COLO668 (cell line): ENCODE measurements around the gene ZFHX3.

Experiments used
- DNase-seq: peaks from one replicate; lab custom pipeline; 2025; ENCODE audit not compliant: unreplicated experiment; lab: John Stamatoyannopoulos, UW

The ZFHX3 gene

DNA sequence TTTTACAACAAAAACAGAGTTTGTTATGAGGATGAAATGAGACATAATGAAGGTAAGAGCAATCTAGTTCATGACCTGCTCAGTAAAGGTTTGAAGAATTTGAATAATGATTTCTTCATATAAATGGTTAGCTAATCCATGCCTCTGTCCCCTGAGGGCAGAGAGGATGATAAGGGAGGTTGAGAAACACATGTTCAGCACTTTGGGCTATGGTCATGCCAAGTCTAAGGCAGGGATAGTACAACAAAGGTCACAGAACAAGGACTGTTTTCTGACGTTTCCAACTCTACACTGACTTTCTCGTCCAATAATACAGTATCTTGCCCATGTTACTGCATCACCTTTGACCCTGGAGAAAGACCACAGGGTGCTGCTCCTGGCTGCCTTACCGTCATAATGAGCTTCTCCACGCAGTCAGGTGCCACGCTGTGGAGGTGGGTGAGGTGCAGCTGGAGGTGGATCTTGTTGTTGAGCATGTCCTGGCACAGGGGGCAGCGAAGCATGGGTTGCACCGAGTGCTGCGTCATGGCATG is 236.7 kb downstream of the ZFHX3 start:
- DNase-seq: no peak

DNA sequence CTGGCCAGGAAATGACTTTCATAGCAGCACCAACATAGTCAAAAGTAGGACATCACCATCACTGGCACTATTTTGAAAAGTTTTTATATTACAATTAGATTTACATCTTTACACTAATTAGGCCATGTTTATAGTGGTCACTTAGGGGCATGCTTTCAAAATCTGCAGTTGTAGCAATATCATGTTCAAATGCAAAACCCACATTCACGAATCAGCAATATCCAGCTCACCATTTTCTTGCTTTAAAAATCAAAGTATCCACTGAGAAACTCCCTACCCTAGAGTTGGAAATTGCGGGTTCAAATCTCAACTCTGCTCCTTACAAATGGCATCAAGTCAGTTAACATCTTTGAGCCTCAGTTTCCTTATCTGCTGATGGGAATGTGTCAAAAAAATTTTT is 237.4 kb downstream of the ZFHX3 start:
- no peak for DNase-seq

DNA sequence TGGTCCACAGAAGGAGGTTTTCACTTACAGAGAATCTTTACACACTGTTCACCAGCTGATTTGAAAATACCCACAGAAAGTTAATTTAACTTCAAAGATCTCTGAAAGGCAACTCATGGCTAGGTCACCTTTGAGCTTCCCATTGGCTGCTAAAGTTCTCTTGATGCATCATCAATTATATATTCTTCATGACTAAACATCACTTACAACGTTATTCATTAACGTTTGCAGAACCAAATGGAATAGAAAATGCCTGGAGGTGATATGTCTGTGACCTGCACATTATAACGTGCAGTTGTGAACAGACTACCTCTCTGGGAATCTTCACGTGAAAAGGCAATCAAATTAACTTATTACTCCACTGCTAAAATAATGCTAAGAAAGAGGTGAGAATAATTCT is 238.5 kb downstream of the ZFHX3 start:
- DNase-seq: no peak

- DNase-seq: no peak
Measured at GRCh38 chr16:72808754-72809153, 239.2 kb downstream of the ZFHX3 start.

DNA sequence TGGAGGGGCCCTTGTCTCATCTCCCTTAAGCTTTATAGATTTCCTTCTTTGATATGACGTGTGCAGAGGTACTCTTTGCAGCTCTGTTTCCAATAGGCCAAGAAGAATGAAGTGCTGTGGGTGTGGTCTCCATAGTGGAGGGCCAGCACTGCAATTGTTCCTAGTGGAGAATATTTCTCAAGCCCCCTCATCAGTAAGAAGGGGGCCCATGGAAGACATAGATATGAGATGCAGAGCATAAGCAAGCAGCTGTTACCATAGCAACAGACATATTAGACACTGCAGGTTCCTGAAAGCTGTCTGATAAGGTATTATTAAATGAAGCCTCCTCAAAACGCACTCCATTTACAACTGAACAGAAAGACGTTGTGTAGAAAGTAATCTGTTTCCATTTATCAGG is 240.7 kb downstream of the ZFHX3 start:
- DNase-seq: no peak

GRCh38 chr16:72805486-72805885 is 242.4 kb downstream of the ZFHX3 start:
- DNase-seq: no peak

DNA sequence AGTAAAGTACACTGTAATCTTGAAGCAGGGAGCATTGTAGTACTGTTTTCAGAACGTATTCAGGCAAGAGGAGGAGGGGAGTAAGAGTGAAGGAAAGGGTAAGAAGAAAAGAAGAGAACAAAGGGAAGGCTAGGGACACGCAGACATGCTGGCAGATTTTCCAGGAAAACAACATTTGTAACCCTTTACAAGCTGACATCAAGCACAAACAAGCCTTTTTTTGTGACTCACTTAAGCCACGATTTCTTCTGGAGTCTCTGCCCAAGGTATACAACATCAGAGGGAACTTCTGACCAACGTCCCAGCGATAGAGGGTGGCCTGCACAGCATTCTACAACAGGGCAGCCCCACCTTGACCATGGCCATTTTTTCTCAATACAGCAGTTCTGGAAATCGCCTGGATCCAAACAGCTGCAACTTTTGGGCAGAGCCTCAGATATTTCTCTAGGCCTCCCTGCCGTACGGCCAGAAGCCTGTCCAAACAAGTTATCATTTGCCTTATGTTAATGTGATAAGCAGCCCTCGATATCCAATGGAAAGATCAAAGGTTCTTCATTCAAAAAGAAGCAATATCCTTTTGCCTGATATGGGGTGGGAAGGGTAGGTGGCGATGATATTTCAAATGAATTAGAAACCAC is 247.3 kb downstream of the ZFHX3 start:
- DNase-seq: no peak

- no peak for DNase-seq
Measured at GRCh38 chr16:72798264-72798663, 249.7 kb downstream of the ZFHX3 start.

GRCh38 chr16:72797621-72798020 is 250.3 kb downstream of the ZFHX3 start:
- no peak for DNase-seq

GRCh38 chr16:72796222-72796621 is 251.7 kb downstream of the ZFHX3 start:
- DNase-seq: no peak

DNA sequence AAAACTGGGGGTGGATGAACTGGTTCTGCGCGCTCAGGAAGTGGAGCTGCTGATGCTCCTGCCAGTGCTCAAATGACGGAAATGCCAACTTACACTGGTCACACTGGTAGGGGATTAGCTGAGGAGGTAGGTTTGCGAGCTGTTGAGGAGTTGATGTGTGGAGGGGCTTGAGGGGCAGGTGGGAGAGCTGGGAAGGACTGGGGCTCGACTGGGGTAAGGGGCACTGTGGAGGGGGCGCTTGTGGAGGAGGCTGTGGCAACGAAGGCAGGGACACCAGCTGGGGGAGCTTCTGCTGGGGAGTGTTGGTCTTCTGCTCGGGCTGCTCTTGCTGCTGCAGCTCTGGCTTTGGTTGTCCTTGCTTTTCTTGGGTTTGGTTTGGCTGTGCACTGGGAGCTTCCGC is 252.9 kb downstream of the ZFHX3 start:
- no peak for DNase-seq

- no peak for DNase-seq
Measured at GRCh38 chr16:72794319-72794718, 253.6 kb downstream of the ZFHX3 start.

- no peak for DNase-seq
Measured at GRCh38 chr16:72793716-72794115, 254.2 kb downstream of the ZFHX3 start.

DNA sequence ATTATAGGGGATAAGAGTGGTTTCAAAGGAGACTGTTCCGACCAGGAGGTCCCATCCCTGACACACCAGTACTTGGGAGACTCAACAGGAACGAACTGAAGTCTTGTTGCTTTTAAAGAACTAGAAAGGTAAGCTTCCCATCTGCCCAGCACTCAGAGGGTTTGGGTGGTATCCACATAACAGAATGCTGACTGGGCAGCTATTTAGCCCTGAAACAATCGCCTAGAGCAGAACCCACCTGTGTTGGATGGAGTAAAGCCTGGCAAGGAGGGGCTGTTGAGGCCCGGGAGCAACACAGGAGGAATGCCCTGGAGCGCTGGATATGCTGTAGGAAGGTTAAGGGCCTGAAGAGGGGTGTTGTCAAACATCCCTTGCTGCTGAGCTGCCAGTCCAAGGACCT is 254.9 kb downstream of the ZFHX3 start:
- no peak for DNase-seq

- DNase-seq: no peak
Measured at GRCh38 chr16:72791786-72792185, 256.1 kb downstream of the ZFHX3 start.

DNA sequence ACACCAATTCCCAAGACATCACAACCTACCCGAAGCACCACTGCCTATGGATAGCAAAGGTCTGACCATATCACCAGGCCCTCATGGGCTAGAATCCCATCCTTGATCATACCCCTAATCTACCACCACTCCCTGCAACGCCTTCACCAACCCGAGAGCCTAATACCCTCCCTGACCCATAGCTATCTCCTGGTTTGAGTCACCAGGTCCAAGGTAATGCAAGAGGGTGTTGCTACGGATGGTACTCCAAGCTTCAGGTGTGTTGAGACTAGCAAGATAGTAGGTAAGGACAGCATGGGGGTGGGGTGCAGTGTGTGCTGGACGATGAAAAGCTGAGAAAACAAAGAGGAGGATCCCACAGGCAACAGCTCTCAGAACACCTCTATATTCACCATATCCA is 258.0 kb downstream of the ZFHX3 start:
- no peak for DNase-seq

- no peak for DNase-seq
Measured at GRCh38 chr16:72789465-72789864, 258.5 kb downstream of the ZFHX3 start.

- DNase-seq: no peak
Measured at GRCh38 chr16:72788269-72788809, 259.6 kb downstream of the ZFHX3 start.

DNA sequence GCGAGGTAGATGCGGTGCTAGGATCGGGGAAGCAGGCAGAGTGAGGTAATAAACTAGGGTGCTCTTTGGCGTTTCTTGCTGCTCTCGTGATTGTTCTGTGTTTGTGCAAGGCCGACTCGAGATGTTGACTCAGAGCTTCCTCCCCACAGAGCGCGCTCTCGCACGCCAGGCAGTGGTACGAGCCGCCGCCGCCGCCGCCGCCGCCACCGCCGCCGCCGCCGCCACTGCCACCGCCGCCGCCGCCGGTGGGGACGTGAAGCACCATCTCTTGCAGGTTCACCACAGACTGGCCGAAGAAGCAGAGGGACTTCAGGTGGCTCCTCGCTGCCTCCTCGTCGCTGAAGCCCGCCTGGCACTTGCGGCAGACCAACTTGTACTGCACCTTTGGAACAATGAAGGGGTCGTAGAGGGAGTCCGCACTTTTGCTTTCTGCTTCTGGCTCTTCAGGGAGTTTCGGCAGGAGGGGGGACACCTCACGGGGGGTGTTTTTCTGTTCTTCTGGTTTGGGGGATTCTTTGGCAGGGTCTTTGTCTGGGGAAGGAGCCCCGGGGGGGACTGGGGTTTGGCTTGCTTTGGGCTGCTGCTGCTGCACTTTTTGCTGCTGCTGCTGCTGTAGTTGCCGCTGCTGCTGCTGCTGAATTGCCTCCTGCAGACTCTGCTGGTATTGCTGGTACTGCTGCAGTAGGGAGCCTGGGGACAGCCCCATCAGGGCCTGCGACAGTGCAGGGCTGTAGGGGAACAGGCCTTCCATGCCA is 260.2 kb downstream of the ZFHX3 start:
- DNase-seq: no peak

- DNase-seq: no peak
Measured at GRCh38 chr16:72787130-72787513, 260.8 kb downstream of the ZFHX3 start.

DNA sequence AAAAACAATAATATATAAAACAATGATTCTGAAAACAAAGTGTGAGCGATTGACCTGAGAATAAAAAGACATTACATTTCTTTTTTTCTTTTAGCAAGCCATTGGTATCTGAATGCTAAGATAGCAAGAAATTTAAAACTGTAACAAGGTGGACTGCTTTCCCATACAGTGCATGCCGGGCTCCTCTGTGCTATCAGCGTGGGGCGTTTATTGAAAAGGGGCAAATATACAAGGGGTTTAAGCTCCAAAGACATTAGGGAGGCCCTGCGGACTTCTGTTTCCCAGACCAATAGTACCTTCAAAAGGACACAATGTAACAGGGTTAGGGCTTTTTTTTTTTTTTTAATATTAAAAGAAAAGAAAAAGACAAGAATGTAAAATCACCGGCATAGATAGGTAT is 261.3 kb downstream of the ZFHX3 start:
- DNase-seq: no peak

DNA sequence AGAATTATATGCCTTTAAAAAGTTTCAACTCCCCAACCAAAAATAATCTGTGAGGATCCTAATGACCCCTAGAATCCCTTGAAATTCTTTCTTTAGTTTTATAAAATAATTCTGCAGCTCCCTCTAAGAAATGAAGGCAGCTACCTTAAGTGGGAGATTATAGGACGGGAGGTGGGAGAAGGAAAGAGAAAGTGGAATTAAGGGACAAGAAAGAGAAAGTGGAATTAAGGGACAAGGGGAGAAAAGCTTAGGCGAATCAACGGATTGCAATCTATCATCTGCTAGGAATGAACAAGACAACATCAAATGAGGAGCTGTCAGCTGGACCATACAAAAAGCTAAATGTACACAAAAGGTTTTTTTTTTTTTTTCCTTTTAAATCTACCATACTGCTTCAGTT is 262.0 kb downstream of the ZFHX3 start:
- DNase-seq: no peak
